Activated CD4-positive, CD25-positive, alpha-beta regulatory T cell treated with anti-CD3 and anti-CD28 coated beads, Interleukin-2, amount 50 U/mL, for 16 hours (primary cell): ENCODE measurements around the gene HNRNPM.
"Not testable (repeated sequence)": the region's sequence is repeated elsewhere in the genome, so short reads cannot be mapped to it uniquely, and the experiment has no call there.

ENCODE experiments used
- DNase-seq: peaks from one replicate; pipeline ENCODE4 v3.0.0-alpha.2; 2020; ENCODE audit warnings: low read depth, low spot score

Gene HNRNPM

GRCh38 chr19:8426283-8426682, 18.5 kb upstream of the HNRNPM start:
- DNase-seq: no peak

DNA sequence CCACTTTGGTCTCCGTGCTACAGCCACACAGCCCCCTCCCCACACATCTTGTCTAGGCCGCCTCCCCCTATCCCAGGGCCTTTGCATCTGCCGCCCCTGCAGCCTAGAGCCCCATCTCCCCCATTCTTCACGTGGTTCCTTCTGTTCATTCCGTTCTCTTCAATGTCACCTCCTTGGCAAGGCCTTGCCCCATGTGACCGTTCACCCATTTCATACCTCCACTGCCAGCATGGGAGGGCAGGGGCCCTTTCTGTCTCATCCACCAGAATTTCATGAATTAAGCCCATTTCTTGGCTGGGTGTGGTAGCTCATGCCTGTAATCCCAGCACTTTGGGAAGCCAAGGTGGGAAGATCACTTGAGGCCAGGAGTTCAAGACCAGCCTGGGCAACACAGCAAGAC, 15.7 kb upstream of the HNRNPM start:
- DNase-seq: no peak

GRCh38 chr19:8429826-8430225, 14.9 kb upstream of the HNRNPM start:
- DNase-seq: no peak

DNA sequence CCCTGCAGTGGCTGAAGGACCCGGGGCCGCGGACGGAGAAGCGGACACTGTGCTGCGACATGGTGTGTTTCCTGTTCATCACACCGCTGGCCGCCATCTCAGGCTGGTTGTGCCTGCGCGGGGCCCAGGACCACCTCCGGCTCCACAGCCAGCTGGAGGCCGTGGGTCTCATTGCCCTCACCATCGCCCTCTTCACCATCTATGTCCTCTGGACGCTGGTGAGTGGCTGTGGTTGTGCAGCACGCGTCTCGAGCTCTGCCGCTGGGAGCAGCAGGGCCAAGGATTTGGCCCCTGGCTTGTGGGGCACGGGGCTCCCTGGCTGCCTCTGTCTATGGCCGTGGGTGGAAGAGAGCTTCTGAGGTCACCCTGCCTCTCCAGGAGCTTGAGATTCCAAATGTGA, 14.1 kb upstream of the HNRNPM start:
- no peak for DNase-seq

- DNase-seq: no peak
Measured at GRCh38 chr19:8438236-8438635, 6.5 kb upstream of the HNRNPM start.

DNA sequence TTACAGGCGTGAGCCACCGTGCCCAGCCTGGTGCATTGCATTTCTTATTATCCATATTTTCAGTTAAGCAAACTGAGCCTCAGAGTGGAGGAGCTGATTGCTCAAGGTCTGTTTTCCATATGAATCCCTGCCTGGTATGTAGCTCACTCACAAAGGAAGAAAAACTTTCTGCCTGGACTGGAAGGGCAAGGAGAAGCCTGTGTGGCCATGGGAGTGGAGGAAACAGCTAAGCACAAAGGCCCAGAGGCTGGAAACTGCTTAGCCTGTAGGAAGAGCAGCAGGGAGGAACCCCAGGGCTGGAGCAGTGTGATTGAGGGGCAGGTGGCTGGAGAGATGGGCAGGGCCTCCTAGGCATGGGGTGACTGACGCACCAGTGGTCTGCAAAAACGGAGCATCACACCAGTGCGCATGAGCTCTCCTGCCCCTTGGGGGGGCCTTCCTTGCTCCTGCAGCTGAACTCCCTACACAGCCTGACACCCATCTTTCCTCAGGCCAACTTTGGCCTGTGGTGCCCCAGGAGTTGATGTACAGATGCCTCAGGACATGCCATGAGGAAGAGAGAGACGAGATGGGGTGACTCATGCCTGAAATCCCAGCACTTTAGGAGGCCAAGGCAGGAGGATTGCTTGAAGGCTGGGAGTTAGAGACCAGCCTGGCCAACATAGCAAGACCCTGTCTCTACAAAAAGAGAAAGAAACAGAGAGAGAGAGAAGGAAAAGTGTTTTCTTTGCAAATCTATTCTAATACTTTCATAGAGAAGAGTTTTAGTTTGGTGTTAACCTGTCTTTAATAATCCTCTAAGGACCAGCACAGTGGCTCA, 2.8 kb upstream of the HNRNPM start:
- DNase-seq: no peak

GRCh38 chr19:8444140-8444676, 567 bp upstream of the HNRNPM start:
- not testable (repeated sequence) for DNase-seq

DNA sequence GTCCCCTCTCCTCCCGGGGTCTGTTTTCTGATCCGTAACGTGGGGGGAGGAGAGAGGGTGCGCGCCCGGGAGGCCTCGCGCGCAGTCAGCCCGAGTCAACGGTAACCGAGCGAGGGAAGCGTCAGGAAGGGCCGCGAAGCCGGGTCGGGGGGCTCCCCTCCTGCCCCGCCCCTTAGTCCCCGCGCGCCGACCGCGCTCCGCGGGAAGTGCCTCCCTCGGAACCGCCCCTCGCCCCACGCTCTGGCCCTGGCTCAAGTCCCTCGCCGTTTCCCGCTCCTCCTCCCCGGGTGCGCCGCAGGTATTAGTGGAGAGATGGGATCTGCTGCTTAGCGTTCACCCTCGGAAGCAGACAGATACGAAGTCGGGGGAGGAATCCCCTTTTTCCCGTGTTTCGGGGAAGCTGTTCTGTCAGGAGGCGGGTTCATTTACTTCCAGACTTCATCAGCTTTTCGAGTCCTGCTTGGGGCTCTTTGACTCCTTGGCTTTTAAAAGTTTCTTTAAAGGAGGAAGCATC, 770 bp downstream of the HNRNPM start:
- peak; percentile 5 for DNase-seq

- DNase-seq: no peak
Measured at GRCh38 chr19:8446061-8446709, 1.4 kb downstream of the HNRNPM start.

DNA sequence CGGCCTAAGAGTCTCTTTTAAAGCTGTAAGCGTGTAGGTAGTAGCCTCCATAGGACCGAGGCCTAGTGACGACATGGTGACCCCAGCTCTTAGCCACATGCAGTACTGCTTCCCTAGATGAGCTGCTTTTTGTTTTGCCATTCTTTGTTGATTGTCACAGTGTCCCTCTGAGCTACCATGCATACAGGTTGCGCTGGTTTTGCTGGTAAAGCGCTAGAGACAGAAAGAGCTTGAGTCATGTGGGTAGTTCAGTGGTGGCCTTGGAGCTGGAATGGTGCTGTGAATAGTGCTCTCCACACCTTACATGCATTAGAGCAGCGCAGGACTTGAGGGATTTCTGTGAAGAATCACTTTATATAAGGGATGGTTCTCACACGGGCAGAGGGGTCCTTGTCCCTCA, 5.1 kb downstream of the HNRNPM start:
- no peak for DNase-seq

- DNase-seq: no peak
Measured at GRCh38 chr19:8451377-8451776, 6.6 kb downstream of the HNRNPM start.

DNA sequence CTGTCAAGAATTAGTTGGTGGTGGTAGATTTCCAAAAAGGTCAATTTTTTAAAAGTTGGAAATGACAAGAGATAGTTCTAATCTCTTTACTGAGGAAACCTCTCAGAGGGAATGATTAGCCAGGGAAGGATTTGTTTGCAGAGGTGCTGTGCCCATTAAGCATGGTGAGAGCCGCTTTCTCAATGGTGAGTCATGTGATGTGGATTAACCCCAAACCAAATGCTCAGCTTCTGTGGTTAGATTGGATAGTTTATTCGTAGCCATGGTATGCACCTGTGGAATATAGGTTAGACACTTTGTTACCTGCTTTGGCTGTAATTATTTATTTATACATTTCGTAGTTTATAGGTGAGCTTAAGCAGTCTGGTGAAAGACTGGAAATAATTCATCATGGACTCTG, 7.1 kb downstream of the HNRNPM start:
- DNase-seq: no peak

- no peak for DNase-seq
Measured at GRCh38 chr19:8452446-8453123, 7.8 kb downstream of the HNRNPM start.

DNA sequence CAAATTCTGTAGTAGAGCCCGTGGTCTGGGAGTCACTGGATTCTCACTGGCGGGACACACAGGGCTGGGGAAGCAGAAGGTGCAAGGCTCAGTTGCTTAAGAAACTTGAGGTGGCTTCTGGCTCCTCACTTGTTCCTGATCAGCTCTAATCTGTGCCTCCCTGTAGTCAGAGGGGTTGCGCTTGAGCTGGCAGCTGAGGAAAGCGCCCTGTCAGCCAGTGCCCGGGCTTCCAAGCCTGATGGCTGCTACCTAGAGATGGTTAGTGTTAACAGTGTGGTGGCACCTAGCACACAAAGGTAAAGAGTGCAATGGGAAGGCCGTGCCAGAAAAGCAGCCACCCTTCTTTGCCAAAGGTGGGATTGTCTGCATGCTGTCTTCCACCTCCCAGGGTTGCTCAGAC, 8.8 kb downstream of the HNRNPM start:
- DNase-seq: no peak

GRCh38 chr19:8454218-8454617, 9.4 kb downstream of the HNRNPM start:
- DNase-seq: no peak

- DNase-seq: no peak
Measured at GRCh38 chr19:8455018-8455417, 10.2 kb downstream of the HNRNPM start.

DNA sequence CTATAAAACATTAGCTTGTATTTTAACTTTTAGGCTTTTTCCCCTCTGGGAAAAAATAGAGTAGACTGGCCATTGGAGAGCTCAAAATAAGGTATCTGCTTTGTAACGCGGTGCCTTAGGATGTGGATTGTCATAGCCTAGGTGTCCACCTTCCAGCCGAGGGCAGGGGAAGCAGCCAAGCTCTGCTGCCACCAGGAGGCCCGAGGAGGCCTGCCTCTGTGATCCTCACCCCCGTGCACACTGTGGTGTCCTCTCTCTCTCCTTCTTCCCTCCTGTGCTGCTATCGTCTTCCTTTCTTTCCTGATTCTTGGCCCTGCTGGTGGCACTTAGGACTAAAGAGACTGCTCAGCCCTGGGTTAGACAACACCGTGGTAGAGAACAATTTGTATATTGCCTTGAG, 11.3 kb downstream of the HNRNPM start:
- no peak for DNase-seq

DNA sequence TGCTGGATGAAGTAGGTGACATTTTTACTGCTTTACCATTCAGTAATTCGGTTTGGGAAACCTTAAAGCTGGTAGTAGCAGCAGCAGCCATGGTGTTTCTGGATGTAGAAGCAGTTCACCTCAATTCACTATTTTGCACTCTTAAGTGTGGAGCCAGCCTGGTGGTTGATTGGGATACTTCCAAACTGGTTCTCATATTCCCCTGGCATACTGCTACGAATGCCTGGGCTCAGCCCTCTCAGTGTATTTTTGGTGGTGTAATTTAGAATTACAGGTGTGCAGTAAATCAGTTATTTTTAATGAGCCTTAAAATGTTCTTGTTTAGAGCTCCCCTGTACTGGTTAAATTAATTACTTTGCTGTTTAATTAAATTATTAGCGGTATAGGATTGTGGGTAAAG, 12.4 kb downstream of the HNRNPM start:
- no peak for DNase-seq

GRCh38 chr19:8457827-8458226, 13.1 kb downstream of the HNRNPM start:
- no peak for DNase-seq

GRCh38 chr19:8458380-8458779, 13.6 kb downstream of the HNRNPM start:
- DNase-seq: no peak

DNA sequence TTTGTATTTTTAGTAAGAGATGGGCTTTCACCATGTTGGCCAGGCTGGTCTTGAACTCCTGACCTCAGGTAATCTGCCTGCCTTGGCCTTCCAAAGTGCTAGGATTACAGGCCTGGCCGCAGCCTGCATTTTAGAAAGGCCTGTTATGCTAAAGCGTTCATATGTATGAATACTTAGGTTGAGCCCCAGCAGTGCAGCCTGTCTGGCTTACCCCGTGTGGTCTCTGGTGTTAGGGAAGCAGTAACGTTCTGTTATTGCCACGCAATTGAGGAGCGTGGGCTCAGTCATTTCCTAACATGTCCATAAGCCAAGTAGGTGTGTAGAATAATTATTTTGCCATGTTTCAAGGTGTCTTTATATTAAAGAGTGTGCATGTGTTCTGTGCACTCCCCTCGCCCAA, 14.3 kb downstream of the HNRNPM start:
- DNase-seq: no peak

DNA sequence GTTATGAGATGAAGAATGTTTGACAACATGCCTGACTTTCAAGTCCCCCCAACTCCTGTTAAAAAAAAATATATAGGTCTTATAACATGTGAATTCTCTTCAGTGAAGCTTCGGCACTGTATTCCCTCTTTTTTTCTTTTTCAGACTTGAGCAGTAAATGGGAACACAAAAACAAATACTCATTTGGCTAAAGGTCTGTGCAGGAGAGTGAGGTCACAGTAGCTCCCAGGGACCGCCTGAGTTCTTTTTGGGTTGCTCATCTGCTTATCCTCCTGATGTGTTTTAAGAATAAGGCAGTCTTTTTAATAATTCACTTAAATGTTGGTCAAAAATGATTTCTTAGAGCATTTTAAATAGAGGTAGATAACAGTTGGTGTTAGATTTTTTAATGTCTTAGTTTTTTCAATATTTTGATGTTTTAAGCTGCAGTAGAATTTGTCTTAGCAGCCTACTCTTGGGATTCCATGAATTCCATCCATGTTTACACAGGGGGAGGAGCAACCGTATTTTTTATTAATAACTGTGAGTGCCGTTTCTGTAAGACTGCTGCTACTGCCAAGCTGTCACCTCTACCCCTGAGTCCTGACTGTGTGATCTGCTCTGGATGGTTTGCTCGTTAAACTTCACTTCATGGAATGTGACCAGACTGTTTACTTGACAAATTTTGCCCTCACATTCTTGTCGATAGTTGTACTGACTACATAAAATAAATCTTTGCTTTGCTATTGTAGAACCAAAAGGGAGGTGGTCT, 14.9 kb downstream of the HNRNPM start:
- DNase-seq: no peak
